Left lung (tissue), 10 donors: ENCODE data around the gene PRPF40A. TPM values are rescaled to one million over a fixed set of nuclear protein-coding genes. Genes with fewer than 3 reads are reported as not detected.

Experiments used
- ATAC-seq: fragments of 200-7000 bp; cut with Tn5 transposase; one replicate; pipeline ENCODE4 v1.9.1; 2020; ENCODE audit warnings: moderate library complexity
- DNase-seq, 4 donors: peaks; one replicate each; pipeline ENCODE4 v3.0.0-alpha.2; 2013 to 2020
- H3K27ac ChIP-seq, 2 donors: fragments of 200-600 bp; sonication (generic) in 1 of 2; one replicate each; pipeline versions ENCODE4 v1.5.0 to v1.8.0; 2020 to 2021
- H3K27me3 ChIP-seq, 2 donors: fragments of 200-600 bp; sonication (generic) in 1 of 2; one replicate each; pipeline versions ENCODE4 v1.5.0 to v1.8.0; 2020 to 2021
- H3K36me3 ChIP-seq, 2 donors: fragments of 200-600 bp; sonication (generic) in 1 of 2; one replicate each; pipeline versions ENCODE4 v1.5.0 to v1.8.0; 2020 to 2021
- H3K4me1 ChIP-seq, 2 donors: fragments of 200-600 bp; one replicate each; pipeline ENCODE4 v1.8.0; 2021
- H3K4me3 ChIP-seq, 2 donors: fragments of 200-600 bp; sonication (generic) in 1 of 2; one replicate each; pipeline versions ENCODE4 v1.5.0 to v1.8.0; 2020 to 2021; ENCODE audit warnings: mild to moderate bottlenecking in 1 of 2
- H3K9me3 ChIP-seq, 2 donors: fragments of 200-600 bp; sonication (generic) in 1 of 2; one replicate each; pipeline versions ENCODE4 v1.5.0 to v1.8.0; 2020 to 2021
- CTCF ChIP-seq, 2 donors: fragments of 200-600 bp; sonication (generic) in 1 of 2; IDR thresholded peaks; one replicate each; pipeline versions ENCODE4 v1.5.0 to v1.8.0; 2021; ENCODE audit warnings: antibody characterized with exemption in 2 of 2
- intact Hi-C, 2 donors: fragments of 100-400 bp; cut with DNase I; formaldehyde crosslinking; loops; one replicate each; pipeline versions ENCODE4 v1.11.2 to v1.14.2; 2022
- polyA plus RNA-seq, 6 donors: library from polyadenylated mRNA; unstranded; fragments of 120-200 nt; gene quantifications; one replicate each; pipeline ENCODE4 v1.2.1, GENCODE V29; 2013; ENCODE audit not compliant: insufficient read length in 6 of 6
- total RNA-seq, 2 donors: library from RNA; stranded (reverse); fragmentation: NEBNext Ultra II Directional; extraction: Animal tissue kit (Norgen Biotek cat#: 25700); gene quantifications; one replicate each; pipeline ENCODE4 v1.2.1, GENCODE V29; 2021
- donor health status: DM: no; HTN: yes; CAD: no.
- donor health status: DM: no; HTN: no; CAD: no.

PRPF40A gene
- total and polyA plus RNA-seq, 8 donors = 68.8 to 165 (median 135) TPM

DNA sequence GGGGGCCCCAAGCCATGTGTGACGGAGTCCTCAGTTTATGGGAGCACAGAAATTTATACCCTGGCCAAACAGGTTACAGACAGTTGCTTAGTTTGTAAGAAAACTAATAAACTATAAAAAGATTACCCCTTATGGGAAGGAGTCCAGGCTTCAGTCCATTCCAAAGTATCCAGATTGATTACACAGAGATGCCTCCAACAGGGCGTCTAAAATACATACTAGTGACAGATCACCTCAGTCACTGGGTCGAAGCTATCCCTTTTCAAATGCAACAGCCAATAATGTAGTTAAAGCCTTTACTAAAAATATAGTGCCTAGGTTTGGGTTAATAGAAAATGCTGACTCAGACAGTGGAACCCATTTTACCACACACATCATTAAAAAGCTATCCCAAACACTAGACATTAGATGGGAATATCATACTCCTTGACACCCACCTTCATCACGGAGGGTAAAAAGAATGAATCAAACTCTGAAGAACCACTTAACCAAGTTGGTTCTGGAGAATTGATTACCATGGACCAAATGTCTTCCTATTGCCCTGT, 10.7 kb downstream of the PRPF40A start:
- peaks cover 0 to 8% of the 10 kb centered on the region in 2 donors for H3K4me1 ChIP-seq
- no peaks in the 10 kb centered on the region for H3K27me3 ChIP-seq
- ATAC-seq = no peak
- no peak for DNase-seq
- intact Hi-C loops = no loop called here
- no peak overlapping the region for H3K4me3 ChIP-seq
- peaks cover 0 to 6% of the 10 kb centered on the region in 2 donors for H3K9me3 ChIP-seq
- no peak overlapping the region for H3K27ac ChIP-seq
- H3K36me3 ChIP-seq = peaks cover 0 to 33% of the 10 kb centered on the region in 2 donors
- no peak for TF ChIP-seq CTCF (IDR thresholded peaks at IDR 0.05)

DNA sequence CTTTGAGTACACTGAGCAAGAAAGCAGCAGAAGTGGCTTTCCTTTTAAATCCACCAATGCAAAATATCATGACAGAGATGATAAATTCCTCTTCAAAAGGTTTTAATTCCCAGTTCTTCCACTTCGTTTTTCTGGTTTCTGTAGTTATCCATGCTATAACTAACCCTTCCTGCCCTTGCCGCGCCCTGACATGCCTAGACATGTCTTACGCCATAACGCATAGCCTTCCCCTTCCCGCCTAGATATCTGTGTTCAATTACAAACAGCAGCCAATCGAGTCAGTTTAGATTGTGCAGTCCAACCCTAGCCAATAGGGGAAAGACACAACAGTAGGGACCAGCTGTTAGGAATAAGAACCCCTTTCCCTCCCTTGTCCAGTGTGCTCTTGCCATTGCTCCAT, 16.1 kb downstream of the PRPF40A start:
- intact Hi-C loops = no loop called here
- Histone ChIP-seq H3K27ac (no peak overlapping the region), H3K27me3 (no peaks in the 10 kb centered on the region), H3K4me3 (no peak overlapping the region), H3K9me3 (peaks cover 0 to 12% of the 10 kb centered on the region in 2 donors), H3K36me3 (peaks cover 0 to 14% of the 10 kb centered on the region in 2 donors), H3K4me1 (peaks cover 0 to 17% of the 10 kb centered on the region in 2 donors)
- no peak for TF ChIP-seq CTCF (IDR thresholded peaks at IDR 0.05)
- ATAC-seq = no peak
- DNase-seq = no peak

GRCh38 chr2:152696476-152696875, 20.8 kb downstream of the PRPF40A start:
- peaks cover 0 to 22% of the 10 kb centered on the region in 2 donors for H3K36me3 ChIP-seq
- no peak for TF ChIP-seq CTCF (IDR thresholded peaks at IDR 0.05)
- H3K4me3 ChIP-seq = no peak overlapping the region
- no peak overlapping the region for H3K27ac ChIP-seq
- peaks cover 0 to 5% of the 10 kb centered on the region in 2 donors for H3K9me3 ChIP-seq
- no peaks in the 10 kb centered on the region for H3K27me3 ChIP-seq
- peaks cover 0 to 18% of the 10 kb centered on the region in 2 donors for H3K4me1 ChIP-seq
- intact Hi-C loops = no loop called here
- DNase-seq = no peak
- ATAC-seq = no peak

DNA sequence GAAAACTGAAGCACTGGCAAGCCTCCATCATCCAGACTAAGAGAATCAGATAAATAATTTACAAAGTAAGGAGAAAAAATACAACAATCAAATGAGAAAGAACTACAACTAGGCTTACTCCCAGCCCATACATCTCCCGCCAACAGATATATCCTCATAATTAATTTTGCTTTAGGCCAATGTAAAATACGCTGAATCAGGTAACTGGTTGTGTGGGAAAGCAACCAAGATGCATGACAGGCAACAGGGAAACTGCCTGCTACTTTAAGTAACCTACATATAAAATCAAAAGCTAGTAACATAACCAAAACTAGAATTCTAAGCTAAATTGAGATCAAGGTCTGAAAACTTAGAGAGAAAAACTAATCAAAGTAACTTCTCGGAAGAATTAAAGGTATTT, 21.5 kb downstream of the PRPF40A start:
- TF ChIP-seq CTCF (IDR thresholded peaks at IDR 0.05) = no peak
- no peak for DNase-seq
- peaks cover 0 to 19% of the 10 kb centered on the region in 2 donors for H3K36me3 ChIP-seq
- no peak overlapping the region for H3K4me3 ChIP-seq
- no peaks in the 10 kb centered on the region for H3K9me3 ChIP-seq
- peaks cover 0 to 18% of the 10 kb centered on the region in 2 donors for H3K4me1 ChIP-seq
- no peaks in the 10 kb centered on the region for H3K27me3 ChIP-seq
- intact Hi-C loops = no loop called here
- no peak overlapping the region for H3K27ac ChIP-seq
- ATAC-seq = no peak

GRCh38 chr2:152694161-152694661, 23.1 kb downstream of the PRPF40A start:
- TF ChIP-seq CTCF (IDR thresholded peaks at IDR 0.05) = no peak
- ATAC-seq (peak; percentile 59), DNase-seq (no peak)
- intact Hi-C loops = no loop called here
- H3K4me3 ChIP-seq = peak overlapping the region; percentile 5 to 19
- H3K27me3 ChIP-seq = no peaks in the 10 kb centered on the region
- peaks cover 0 to 22% of the 10 kb centered on the region in 2 donors for H3K36me3 ChIP-seq
- peaks cover 0 to 16% of the 10 kb centered on the region in 2 donors for H3K4me1 ChIP-seq
- H3K9me3 ChIP-seq = no peaks in the 10 kb centered on the region
- peak overlapping the region; percentile 45 to 54 for H3K27ac ChIP-seq
